GM12878 (cell line): Measurements from ENCODE around the gene NFYC. TPM values are rescaled to one million over a fixed set of nuclear protein-coding genes. Genes with fewer than 3 reads are reported as not detected.
A peak's percentile ranks its signal among the peaks of the same experiment; 100 is the strongest.

ENCODE experiments used
- ASH2L ChIP-seq: fragments of 300-600, 200-600 bp; sonication (generic); IDR thresholded peaks from 2 replicates; pipeline ENCODE4 v1.6.1; 2017; ENCODE audit warnings: low read depth, mild to moderate bottlenecking, borderline replicate concordance
- BCL3 ChIP-seq: IDR thresholded peaks from 2 replicates; pipeline ENCODE4 v1.6.1; 2011; ENCODE audit warnings: borderline replicate concordance, low read depth, mild to moderate bottlenecking, moderate library complexity, low read length; ENCODE audit not compliant: insufficient read depth, poor library complexity, severe bottlenecking
- BHLHE40 ChIP-seq, 2 experiments: fragments of 450-650 bp in 1 of 2; IDR thresholded peaks; 2 replicates each; pipeline ENCODE4 v1.6.1; 2011 to 2017; ENCODE audit warnings: low read depth in 2 of 2, borderline replicate concordance in 1 of 2, improper control_type of control experiment in 1 of 2, low read length in 1 of 2, mild to moderate bottlenecking in 1 of 2
- CREM ChIP-seq: IDR thresholded peaks from 2 replicates; pipeline ENCODE4 v1.6.1; 2014; ENCODE audit warnings: antibody characterized with exemption, low read depth
- CTCF ChIP-seq, 3 experiments: IDR thresholded peaks in 2 of 3; conservative IDR thresholded peaks in 1 of 3; 2 replicates each; pipeline ENCODE4 v1.5.1; 2011; ENCODE audit warnings: low read depth in 3 of 3, low read length in 3 of 3, mild to moderate bottlenecking in 3 of 3, control low read depth in 2 of 3, moderate library complexity in 2 of 3, inconsistent platforms in 1 of 3, mixed read lengths in 1 of 3; ENCODE audit not compliant: control insufficient read depth in 2 of 3, insufficient read depth in 1 of 3; ENCODE audit errors: extremely low read depth in 1 of 3
- DPF2 ChIP-seq: fragments of 450-650 bp; IDR thresholded peaks from 2 replicates; pipeline ENCODE4 v1.6.1; 2017; ENCODE audit warnings: mild to moderate bottlenecking
- ETV6 ChIP-seq, 2 experiments: fragments of 450-650 bp in 1 of 2; IDR thresholded peaks in 1 of 2; conservative IDR thresholded peaks in 1 of 2; 2 replicates each; pipeline ENCODE4 v1.6.1; 2014; ENCODE audit warnings: antibody characterized with exemption in 1 of 2, borderline replicate concordance in 1 of 2, low read depth in 1 of 2, mild to moderate bottlenecking in 1 of 2, moderate library complexity in 1 of 2
- HCFC1 ChIP-seq: fragments of 150-350 bp; IDR thresholded peaks from 2 replicates; pipeline ENCODE4 v1.6.1; 2014; ENCODE audit warnings: low read length
- HDAC6 ChIP-seq: fragments of 200-600 bp; sonication (generic); IDR thresholded peaks from one replicate; pipeline ENCODE4 v1.8.0; 2017; ENCODE audit warnings: antibody characterized with exemption; ENCODE audit not compliant: unreplicated experiment
- LARP7 ChIP-seq: fragments of 450-650 bp; IDR thresholded peaks from 2 replicates; pipeline ENCODE4 v1.6.1; 2017; ENCODE audit warnings: mild to moderate bottlenecking
- MTA2 ChIP-seq: fragments of 450-650 bp; IDR thresholded peaks from 2 replicates; pipeline ENCODE4 v1.6.1; 2016; ENCODE audit warnings: low read depth, mild to moderate bottlenecking, moderate library complexity
- MTA3 ChIP-seq: IDR thresholded peaks from 2 replicates; pipeline ENCODE4 v1.6.1; 2012; ENCODE audit warnings: low read length, inconsistent platforms, borderline replicate concordance
- NBN ChIP-seq: fragments of 450-650 bp; IDR thresholded peaks from 2 replicates; pipeline ENCODE4 v1.6.1; 2016
- NKRF ChIP-seq: fragments of 450-650 bp; conservative IDR thresholded peaks from 2 replicates; pipeline ENCODE4 v1.6.1; 2017; ENCODE audit warnings: mild to moderate bottlenecking, moderate library complexity
- NR2F1 ChIP-seq: fragments of 450-650 bp; conservative IDR thresholded peaks from 2 replicates; pipeline ENCODE4 v1.6.1; 2017; ENCODE audit warnings: mild to moderate bottlenecking
- SMC3 ChIP-seq: IDR thresholded peaks from 2 replicates; pipeline ENCODE4 v1.6.1; 2011; ENCODE audit warnings: low read length, improper control_type of control experiment, borderline replicate concordance
- SRF ChIP-seq, 2 experiments: IDR thresholded peaks; 2 replicates each; pipeline ENCODE4 v1.6.1; 2011; ENCODE audit warnings: low read depth in 2 of 2, low read length in 2 of 2, mild to moderate bottlenecking in 1 of 2, moderate library complexity in 1 of 2
- SUZ12 ChIP-seq: fragments of 200-600 bp; sonication (generic); IDR thresholded peaks from one replicate; pipeline ENCODE4 v1.6.1; 2018; ENCODE audit warnings: antibody characterized with exemption, mild to moderate bottlenecking; ENCODE audit not compliant: unreplicated experiment
- TAF1 ChIP-seq: IDR thresholded peaks from 2 replicates; pipeline ENCODE4 v1.6.1; 2011; ENCODE audit warnings: mild to moderate bottlenecking, low read depth, low read length, borderline replicate concordance
- TCF3 ChIP-seq: IDR thresholded peaks from 2 replicates; pipeline ENCODE4 v1.6.1; 2012; ENCODE audit warnings: low read depth, mild to moderate bottlenecking, low read length, borderline replicate concordance; ENCODE audit not compliant: insufficient read depth
- USF2 ChIP-seq: IDR thresholded peaks from 2 replicates; pipeline ENCODE4 v1.6.1; 2011; ENCODE audit warnings: low read depth, low read length, improper control_type of control experiment, borderline replicate concordance
- YY1 ChIP-seq: IDR thresholded peaks from 2 replicates; pipeline ENCODE4 v1.6.1; 2011; ENCODE audit warnings: low read depth, mild to moderate bottlenecking, low read length
- ZNF207 ChIP-seq: fragments of 450-650 bp; IDR thresholded peaks from 2 replicates; pipeline ENCODE4 v1.6.1; 2014; ENCODE audit warnings: antibody characterized with exemption, mild to moderate bottlenecking, borderline replicate concordance
- polyA plus RNA-seq, 11 experiments: library from polyadenylated mRNA; depleted of rRNA in 4 of 11; unstranded in 6 of 11; stranded (reverse) in 5 of 11; fragments of >200 nt; fragmentation: Nextera tagmentation in 4 of 11; fragmentation: Illumina TruSeq in 1 of 11; extraction: Ambion mirVana in 4 of 11; extraction: Trizol in 1 of 11; gene quantifications; 1 replicate in 1 of 11; 2 replicates in 10 of 11; pipeline versions ENCODE4 v1.2.1 to v1.2.3, GENCODE V29; 2011 to 2016; ENCODE audit warnings: inconsistent platforms in 2 of 11, missing spikeins in 2 of 11, low read depth in 1 of 11
- total RNA-seq, 4 experiments: library from RNA; depleted of rRNA in 3 of 4; stranded (reverse); fragments of >200 nt in 3 of 4; fragmentation: Illumina TruSeq in 1 of 4; extraction: Trizol in 1 of 4; gene quantifications; 2 replicates each; pipeline versions ENCODE4 v1.2.1 to v1.2.3, GENCODE V29; 2013 to 2021

The NFYC gene
- total and polyA plus RNA-seq, 10 of the 15 experiments (the other 5 are each of a cell fraction or from before 2014, with no cell fraction given): 4.3 to 84.2 (median 58.3) TPM

- TF ChIP-seq HDAC6 (no peak), ETV6 (conservative IDR thresholded peaks at IDR 0.05 in 1 of 2, IDR thresholded peaks at IDR 0.05 in 1 of 2; ENCODE audit: borderline replicate concordance in 1 of 2, low read depth in 1 of 2) (no peak), BHLHE40 (IDR thresholded peaks at IDR 0.05; ENCODE audit: borderline replicate concordance in 1 of 2, low read depth in 2 of 2, low read length in 1 of 2) (peak in 1 of 2 experiments; percentile 59; a peak in 2 of 4 replicates), MTA2 (peak; percentile 53; the same call in 1 of the 2 replicates), USF2 (no peak), YY1 (no peak), TAF1 (no peak), DPF2 (peak; percentile 42; the same call in 1 of the 2 replicates), CTCF (IDR thresholded peaks at IDR 0.05 in 2 of 3, conservative IDR thresholded peaks at IDR 0.05 in 1 of 3; ENCODE audit: control insufficient read depth in 2 of 3, extremely low read depth in 1 of 3, insufficient read depth in 1 of 3, low read depth in 3 of 3, low read length in 3 of 3) (peak; percentile 17 to 33 (median 31); a peak in 4 of 6 replicates), SRF (IDR thresholded peaks at IDR 0.05; ENCODE audit: low read depth in 2 of 2, low read length in 2 of 2) (no peak), MTA3 (no peak), NKRF (peak; percentile 59; the same call in 1 of the 2 replicates), SUZ12 (no peak), LARP7 (peak; percentile 63), ASH2L (no peak), CREM (no peak), SMC3 (0 out of 2 replicates have a peak, but pooled peaks have one; percentile 8), ZNF207 (no peak), NR2F1 (0 out of 2 replicates have a peak, but pooled peaks have one; percentile 9), HCFC1 (no peak), NBN (peak; percentile 62; the same call in 1 of the 2 replicates), TCF3 (no peak), BCL3 (no peak)
Observed at GRCh38 chr1:40665335-40666171, 26.0 kb upstream of the NFYC start, which contains the start of gene RIMS3 (continued).
